GM12878 (cell line): Measurements from ENCODE around the gene MYO16. TPM values are rescaled to one million over a fixed set of nuclear protein-coding genes. Genes with fewer than 3 reads are reported as not detected.

Source experiments
- ATAC-seq: fragments of 200-7000 bp; cut with Tn5 transposase; 3 replicates; pipeline ENCODE4 v1.9.1; 2020; ENCODE audit warnings: mild to moderate bottlenecking, moderate library complexity
- BruUV-seq: library from RNA; stranded (reverse); fragments of 400-500 nt; replicated peaks from 2 replicates; lab custom pipeline; 2021; lab: Mats Ljungman, UMichigan
- CTCF ChIA-PET: fragments of 300-600 bp; sonication (Branson Sonifier 250); formaldehyde crosslinking; extraction: SDS; loops from one replicate; lab custom pipeline; 2021; ENCODE audit warnings: inconsistent platforms; lab: Yijun Ruan, JAX
- POLR2A ChIA-PET: fragments of 350-600 bp; formaldehyde crosslinking; extraction: SDS; loops from one replicate; lab custom pipeline; 2021; ENCODE audit warnings: inconsistent platforms; lab: Charles Lee
- RAD21 ChIA-PET: fragments of 300-600 bp; sonication (Branson Sonifier 250); formaldehyde crosslinking; loops from one replicate; lab custom pipeline; 2023; ENCODE audit warnings: antibody characterized with exemption; ENCODE audit not compliant: unreplicated experiment; lab: Charles Lee
- SMC1A ChIA-PET: fragments of 300-600 bp; sonication (Branson Sonifier 250); formaldehyde crosslinking; loops from one replicate; lab custom pipeline; 2023; ENCODE audit not compliant: unreplicated experiment, uncharacterized antibody; lab: Charles Lee
- DNase-seq: peaks from one replicate; pipeline ENCODE4 v3.0.0-alpha.2; 2011; ENCODE audit warnings: low read depth, low spot score
- FAIRE-seq: peaks from 3 replicates; lab custom pipeline; 2011; peaks lifted over from hg19 to GRCh38; lab: Jason Lieb, UNC
- H2AFZ ChIP-seq: 2 replicates; pipeline ENCODE4 v1.6.0; 2011; ENCODE audit warnings: low read depth, low read length, control low read depth; ENCODE audit not compliant: control insufficient read depth
- H3K27ac ChIP-seq: 2 replicates; pipeline ENCODE4 v1.5.1; 2011; ENCODE audit warnings: control low read depth; ENCODE audit not compliant: control insufficient read depth, insufficient read depth
- H3K27me3 ChIP-seq, 2 experiments: replicated peaks in 1 of 2; 2 replicates each; pipeline versions ENCODE4 v1.6.0 to v1.6.1; 2011; ENCODE audit warnings: low read length in 1 of 2; ENCODE audit not compliant: control insufficient read depth in 2 of 2, insufficient read depth in 2 of 2
- H3K36me3 ChIP-seq, 2 experiments: 2 replicates each; pipeline ENCODE4 v1.5.1; 2011; ENCODE audit warnings: low read length in 1 of 2; ENCODE audit not compliant: control insufficient read depth in 2 of 2, insufficient read depth in 2 of 2
- H3K4me1 ChIP-seq: 2 replicates; pipeline ENCODE4 v1.6.1; 2011; ENCODE audit warnings: mild to moderate bottlenecking, low read length, moderate library complexity, mixed read lengths; ENCODE audit not compliant: control insufficient read depth, insufficient read depth
- H3K4me2 ChIP-seq: 2 replicates; pipeline ENCODE4 v1.6.0; 2011; ENCODE audit warnings: control low read depth; ENCODE audit not compliant: control insufficient read depth, insufficient read depth
- H3K4me3 ChIP-seq: fragments of 200-600 bp; sonication (generic); 2 replicates; pipeline ENCODE4 v1.5.1; 2016
- H3K79me2 ChIP-seq: 2 replicates; pipeline ENCODE4 v1.6.0; 2011; ENCODE audit warnings: low read length; ENCODE audit not compliant: control insufficient read depth, insufficient read depth
- H3K9ac ChIP-seq: 2 replicates; pipeline ENCODE4 v1.8.0; 2011; ENCODE audit warnings: low read length, control low read depth, mixed read lengths; ENCODE audit not compliant: control insufficient read depth, insufficient read depth
- H3K9me3 ChIP-seq: replicated peaks from 3 replicates; pipeline ENCODE4 v1.5.1; 2011; ENCODE audit warnings: mild to moderate bottlenecking, low read length; ENCODE audit not compliant: control insufficient read depth, insufficient read depth
- H4K20me1 ChIP-seq: 2 replicates; pipeline ENCODE4 v1.6.0; 2011; ENCODE audit not compliant: control insufficient read depth, insufficient read depth
- CREM ChIP-seq: IDR thresholded peaks from 2 replicates; pipeline ENCODE4 v1.6.1; 2014; ENCODE audit warnings: antibody characterized with exemption, low read depth
- CTCF ChIP-seq, 3 experiments: IDR thresholded peaks in 2 of 3; conservative IDR thresholded peaks in 1 of 3; 2 replicates each; pipeline ENCODE4 v1.5.1; 2011; ENCODE audit warnings: low read depth in 3 of 3, low read length in 3 of 3, mild to moderate bottlenecking in 3 of 3, control low read depth in 2 of 3, moderate library complexity in 2 of 3, inconsistent platforms in 1 of 3, mixed read lengths in 1 of 3; ENCODE audit not compliant: control insufficient read depth in 2 of 3, insufficient read depth in 1 of 3; ENCODE audit errors: extremely low read depth in 1 of 3
- ELK1 ChIP-seq: IDR thresholded peaks from 2 replicates; pipeline ENCODE4 v1.6.1; 2012; ENCODE audit warnings: low read depth, low read length, improper control_type of control experiment
- EZH2 ChIP-seq: IDR thresholded peaks from 2 replicates; pipeline ENCODE4 v1.6.1; 2012; ENCODE audit warnings: low read depth, mild to moderate bottlenecking, control low read depth, inconsistent platforms, low read length, borderline replicate concordance; ENCODE audit not compliant: control insufficient read depth
- NR2C1 ChIP-seq: fragments of 450-650 bp; IDR thresholded peaks from 2 replicates; pipeline ENCODE4 v1.6.1; 2017; ENCODE audit warnings: antibody characterized with exemption, mild to moderate bottlenecking, moderate library complexity
- POLR2A ChIP-seq: IDR thresholded peaks from 2 replicates; pipeline ENCODE4 v1.6.1; 2011; ENCODE audit warnings: low read depth, mild to moderate bottlenecking, low read length
- PRDM15 ChIP-seq: fragments of 450-650 bp; formaldehyde crosslinking; IDR thresholded peaks from 2 replicates; pipeline ENCODE4 v1.4.0; 2020; ENCODE audit warnings: mild to moderate bottlenecking, moderate library complexity
- RELA ChIP-seq: fragments of 450-650 bp; IDR thresholded peaks from 2 replicates; pipeline ENCODE4 v1.8.0; 2014; ENCODE audit warnings: borderline replicate concordance; ENCODE audit not compliant: partially characterized antibody
- SMC3 ChIP-seq: IDR thresholded peaks from 2 replicates; pipeline ENCODE4 v1.6.1; 2011; ENCODE audit warnings: low read length, improper control_type of control experiment, borderline replicate concordance
- SP1 ChIP-seq: IDR thresholded peaks from one replicate; pipeline ENCODE4 v1.6.1; 2011; ENCODE audit warnings: low read depth, low read length
- ZNF687 ChIP-seq: fragments of 450-650 bp; IDR thresholded peaks from 2 replicates; pipeline ENCODE4 v1.6.1; 2017; ENCODE audit warnings: mild to moderate bottlenecking, moderate library complexity
- WGBS: methylation state at CpG from one replicate; pipeline ENCODE4 v1.1.6; 2016; ENCODE audit warnings: low lambda C conversion rate; ENCODE audit not compliant: insufficient replicate concordance, insufficient coverage; ENCODE audit errors: missing lambda C conversion rate; 5-methylcytosine and 5-hydroxymethylcytosine counted together
- in situ Hi-C: fragments of 300-500 bp; cut with MboI; formaldehyde crosslinking; loops from 9 replicates; pipeline ENCODE4 v1.14.3; 2018; ENCODE audit warnings: mixed read lengths
- intact Hi-C: fragments of 100-400 bp; cut with micrococcal nuclease; formaldehyde crosslinking; loops from one replicate; pipeline ENCODE4 v1.14.2; 2022; ENCODE audit not compliant: unreplicated experiment
- polyA plus RNA-seq, 11 experiments: library from polyadenylated mRNA; depleted of rRNA in 4 of 11; unstranded in 6 of 11; stranded (reverse) in 5 of 11; fragments of >200 nt; fragmentation: Nextera tagmentation in 4 of 11; fragmentation: Illumina TruSeq in 1 of 11; extraction: Ambion mirVana in 4 of 11; extraction: Trizol in 1 of 11; gene quantifications; 1 replicate in 1 of 11; 2 replicates in 10 of 11; pipeline versions ENCODE4 v1.2.1 to v1.2.3, GENCODE V29; 2011 to 2016; ENCODE audit warnings: inconsistent platforms in 2 of 11, missing spikeins in 2 of 11, low read depth in 1 of 11
- total RNA-seq, 4 experiments: library from RNA; depleted of rRNA in 3 of 4; stranded (reverse); fragments of >200 nt in 3 of 4; fragmentation: Illumina TruSeq in 1 of 4; extraction: Trizol in 1 of 4; gene quantifications; 2 replicates each; pipeline versions ENCODE4 v1.2.1 to v1.2.3, GENCODE V29; 2013 to 2021

The MYO16 gene
- total and polyA plus RNA-seq, 10 of the 15 experiments (the other 5 are each of a cell fraction or from before 2014, with no cell fraction given): under 0.01 to 1.7 (median 0.05) TPM; not detected in 4

- TF ChIP-seq EZH2 (no peak), CTCF (IDR thresholded peaks at IDR 0.05 in 2 of 3, conservative IDR thresholded peaks at IDR 0.05 in 1 of 3; ENCODE audit: control insufficient read depth in 2 of 3, extremely low read depth in 1 of 3, insufficient read depth in 1 of 3, low read depth in 3 of 3, low read length in 3 of 3) (no peak), ZNF687 (no peak), SMC3 (no peak)
- TF ChIP-seq, all 136 proteins: peak for 0
Measured at GRCh38 chr13:108984251-108984920, 355.0 kb downstream of the MYO16 start (continued).

GRCh38 chr13:108985166-108985565 is 355.8 kb downstream of the MYO16 start:
- no peak overlapping the region for H3K27ac ChIP-seq
- DNase-seq: no peak
- ChIA-PET RAD21 (no interaction called here), SMC1A (interaction anchor here (0.6 kb wide), 1 partner anchor 1143 kb away, joined by 5 read pairs; no protein-coding TSS in a partner anchor), POLR2A (no interaction called here), CTCF (no interaction called here)
- H3K36me3 ChIP-seq: no peaks in the 10 kb centered on the region
- intact Hi-C loops: no loop called here
- FAIRE-seq: no peak
- no peak overlapping the region for H2AFZ ChIP-seq
- no TSS peak for BruUV-seq
- H3K79me2 ChIP-seq: no peaks in the 10 kb centered on the region
- no peak overlapping the region for H3K4me2 ChIP-seq
- H3K4me1 ChIP-seq: no peaks in the 10 kb centered on the region
- in situ Hi-C loops: no loop called here
- H4K20me1 ChIP-seq: no peaks in the 10 kb centered on the region
- H3K9ac ChIP-seq: no peak overlapping the region
- WGBS: 50% methylated on average over 10 of the region's 10 CpGs
- H3K27me3 ChIP-seq: no peaks in the 10 kb centered on the region
- no peak for ATAC-seq
- no peaks in the 10 kb centered on the region for H3K9me3 ChIP-seq
- no peak overlapping the region for H3K4me3 ChIP-seq
- no peak for TF ChIP-seq CREM
- no peak for TF ChIP-seq RELA
- TF ChIP-seq ELK1: no peak
- TF ChIP-seq NR2C1: no peak
- TF ChIP-seq SP1: no peak
- TF ChIP-seq PRDM15: no peak
- TF ChIP-seq POLR2A: no peak
